HL-60 (cell line): ENCODE data around the gene CYP2J2.

ENCODE experiments used
- CTCF ChIP-seq: IDR thresholded peaks from one replicate; pipeline ENCODE4 v1.5.1; 2011; ENCODE audit warnings: low read length, control low read depth, inconsistent platforms; ENCODE audit not compliant: insufficient read depth
- GABPA ChIP-seq: IDR thresholded peaks from 2 replicates; pipeline ENCODE4 v1.6.1; 2012; ENCODE audit warnings: low read depth
- POLR2AphosphoS5 ChIP-seq: IDR thresholded peaks from 2 replicates; pipeline ENCODE4 v1.6.1; 2012; ENCODE audit warnings: low read depth
- REST ChIP-seq: IDR thresholded peaks from 2 replicates; pipeline ENCODE4 v1.6.1; 2012; ENCODE audit warnings: low read depth; ENCODE audit not compliant: insufficient replicate concordance

- TF ChIP-seq CTCF, result no peak
- TF ChIP-seq POLR2AphosphoS5, result no peak
- TF ChIP-seq REST, result no peak
- no peak for TF ChIP-seq GABPA
Measured at GRCh38 chr1:59871746-59872145, 54.8 kb downstream of the CYP2J2 start.
